GM12873 (cell line): ENCODE results near the gene ARF3.

ENCODE experiments used
- CTCF ChIP-seq: IDR thresholded peaks from 2 replicates; pipeline ENCODE4 v1.5.1; 2012; ENCODE audit warnings: low read depth, mild to moderate bottlenecking, moderate library complexity, low read length, control low read depth; ENCODE audit not compliant: insufficient read depth; ENCODE audit errors: missing control alignments

Gene ARF3

GRCh38 chr12:48930475-48930874 lies 26.8 kb downstream of the ARF3 start:
- no peak for TF ChIP-seq CTCF

- TF ChIP-seq CTCF = no peak
Measured at GRCh38 chr12:48929551-48929950, 27.7 kb downstream of the ARF3 start.

GRCh38 chr12:48927261-48927660 lies 30.0 kb downstream of the ARF3 start:
- TF ChIP-seq CTCF = no peak

GRCh38 chr12:48925304-48926011 lies 31.8 kb downstream of the ARF3 start, which contains the start of gene FKBP11:
TSS of gene FKBP11 (minus strand) at chr12:48925492. CDS start at chr12:48925428, 64 bp downstream.
- no peak for TF ChIP-seq CTCF

GRCh38 chr12:48924617-48925303 lies 32.5 kb downstream of the ARF3 start:
- peak; percentile 94 for TF ChIP-seq CTCF

GRCh38 chr12:48923117-48923516 lies 34.2 kb downstream of the ARF3 start:
- TF ChIP-seq CTCF = no peak

GRCh38 chr12:48917857-48918537 lies 39.3 kb downstream of the ARF3 start:
- TF ChIP-seq CTCF = no peak
